Measurements from ENCODE around the gene CCL14.

Gene CCL14

GRCh38 chr17:35936063-35936462 is 50.5 kb downstream of the CCL14 start:
- no peak for DNase-seq

- no peak for DNase-seq
These were observed 51.8 kb downstream of the CCL14 start for GRCh38 chr17:35934760-35935159.

All from cerebellar nuclear complex (tissue), 1 donor.